ENCODE data around the gene EVL.

EVL gene

GRCh38 chr14:100086361-100086760 is 21.1 kb downstream of the EVL start:
- no peak for DNase-seq

- no peak for DNase-seq
Observed at GRCh38 chr14:100088226-100088625, 23.0 kb downstream of the EVL start.

GRCh38 chr14:100091386-100091785 is 26.2 kb downstream of the EVL start:
- DNase-seq = no peak

GRCh38 chr14:100092832-100093231 is 27.6 kb downstream of the EVL start:
- no peak for DNase-seq

- DNase-seq = no peak
Observed at GRCh38 chr14:100093319-100093718, 28.1 kb downstream of the EVL start.

- DNase-seq = no peak
Observed at GRCh38 chr14:100096656-100097055, 31.4 kb downstream of the EVL start.

- no peak for DNase-seq
Observed at GRCh38 chr14:100098171-100098570, 32.9 kb downstream of the EVL start.

GRCh38 chr14:100100032-100100703 is 34.9 kb downstream of the EVL start:
- peak in 1 of 2 donors; percentile 33 for DNase-seq

- no peak for DNase-seq
Observed at GRCh38 chr14:100102156-100102785, 37.0 kb downstream of the EVL start.

- no peak for DNase-seq
Observed at GRCh38 chr14:100103250-100104005, 38.2 kb downstream of the EVL start.

GRCh38 chr14:100104006-100104352 is 38.8 kb downstream of the EVL start:
- no peak for DNase-seq

GRCh38 chr14:100104523-100105300 is 39.5 kb downstream of the EVL start:
- no peak for DNase-seq

GRCh38 chr14:100105357-100106169 is 40.3 kb downstream of the EVL start:
- peak in 1 of 2 donors; percentile 21 for DNase-seq

GRCh38 chr14:100106250-100107112 is 41.3 kb downstream of the EVL start:
- peak; percentile 84 to 97 for DNase-seq

GRCh38 chr14:100107236-100107635 is 42.0 kb downstream of the EVL start:
- peak; percentile 55 to 92 for DNase-seq

- peak; percentile 56 to 79 for DNase-seq
Observed at GRCh38 chr14:100108042-100108825, 43.0 kb downstream of the EVL start.

GRCh38 chr14:100108840-100109593 is 43.8 kb downstream of the EVL start:
- DNase-seq = no peak

- no peak for DNase-seq
Observed at GRCh38 chr14:100109594-100109955, 44.4 kb downstream of the EVL start.

- no peak for DNase-seq
Observed at GRCh38 chr14:100110816-100111215, 45.6 kb downstream of the EVL start.
